CD4-positive, alpha-beta T cell treated with Interferon alpha-2 for 1 hour (primary cell): ENCODE measurements around the gene FANCI.

ENCODE experiments used
- DNase-seq, 2 donors: peaks; one replicate each; pipeline ENCODE4 v3.0.0-alpha.2; 2020 to 2022

FANCI gene

GRCh38 chr15:89363770-89364169 is 120.0 kb downstream of the FANCI start:
- no peak for DNase-seq

- DNase-seq: no peak
Measured at GRCh38 chr15:89364341-89364740, 120.6 kb downstream of the FANCI start.

- no peak for DNase-seq
Measured at GRCh38 chr15:89364741-89365450, 121.1 kb downstream of the FANCI start.

GRCh38 chr15:89365462-89366065 is 121.8 kb downstream of the FANCI start:
- no peak for DNase-seq
